Activated T-cell treated with anti-CD3 and anti-CD28 coated beads, Interleukin-2, amount 50 U/mL, for 1 hour (primary cell): Measurements from ENCODE around the gene CLIC6.

Source experiments
- DNase-seq: peaks from one replicate; pipeline ENCODE4 v3.0.0-alpha.2; 2020

CLIC6 gene

GRCh38 chr21:34668803-34669148 lies at the start of gene CLIC6:
CLIC6 (plus strand) TSS chr21:34668994; CDS start chr21:34669389, 395 bp downstream.
- DNase-seq = no peak

DNA sequence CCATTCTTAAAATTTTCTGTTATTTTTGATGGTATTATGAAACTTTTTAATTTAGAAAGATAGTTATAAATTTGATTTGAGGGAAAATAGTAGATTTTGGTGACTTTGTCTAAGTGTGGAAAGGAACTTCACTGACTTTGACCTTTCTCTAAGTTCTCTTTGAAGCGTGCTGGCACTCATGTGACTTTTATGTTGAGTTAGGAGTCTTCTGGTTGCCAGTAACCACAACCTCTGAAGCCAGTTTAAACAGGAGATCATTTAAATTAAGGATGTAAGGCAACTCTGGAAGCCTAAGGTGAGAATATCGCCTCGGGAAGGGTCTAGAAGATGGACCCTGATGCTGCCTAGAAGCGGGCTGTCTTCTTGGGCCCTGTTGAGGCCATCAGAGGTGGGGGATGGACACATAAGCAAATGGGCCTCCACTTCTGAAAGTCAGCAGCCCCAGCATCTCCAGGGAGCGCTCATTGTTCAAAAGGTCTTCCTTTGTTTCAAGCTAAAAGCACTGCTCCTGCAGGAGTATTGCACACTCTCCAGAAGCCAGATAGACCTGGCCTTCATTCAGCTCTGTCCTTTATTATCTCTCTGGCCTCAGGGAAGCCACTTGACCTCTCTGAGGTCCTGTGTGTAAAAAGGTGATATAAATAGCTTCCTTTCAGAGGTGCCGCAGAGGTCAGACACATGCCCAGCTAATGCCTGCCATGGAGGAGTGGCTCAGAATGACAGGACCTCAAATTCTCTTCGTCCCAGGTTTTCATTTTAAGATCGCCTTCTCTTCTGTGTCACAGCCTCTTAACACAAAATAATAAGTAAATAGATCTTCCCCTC lies 48.7 kb upstream of the CLIC6 start:
- DNase-seq = no peak

GRCh38 chr21:34621434-34622350 lies 47.1 kb upstream of the CLIC6 start:
- no peak for DNase-seq

DNA sequence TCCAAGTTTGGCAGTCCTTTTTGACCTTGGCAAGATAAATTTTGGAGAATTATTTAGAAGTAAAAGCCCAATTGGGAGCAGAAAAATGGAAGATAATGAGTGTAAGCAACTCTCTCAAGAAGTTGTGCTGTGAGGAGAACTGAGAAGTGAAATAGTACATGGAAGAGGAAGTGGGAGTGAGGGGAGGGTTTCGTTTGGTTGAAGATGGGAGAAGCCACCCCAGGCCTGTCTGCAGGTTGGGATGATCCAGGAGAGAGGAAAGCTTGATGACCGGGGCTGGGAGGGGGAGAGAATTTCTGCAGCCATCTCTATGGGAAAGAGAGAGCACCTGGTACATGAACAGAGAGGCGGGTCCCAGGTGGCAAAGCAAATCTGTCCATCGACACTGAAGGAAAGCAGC lies 45.3 kb upstream of the CLIC6 start:
- DNase-seq = no peak

DNA sequence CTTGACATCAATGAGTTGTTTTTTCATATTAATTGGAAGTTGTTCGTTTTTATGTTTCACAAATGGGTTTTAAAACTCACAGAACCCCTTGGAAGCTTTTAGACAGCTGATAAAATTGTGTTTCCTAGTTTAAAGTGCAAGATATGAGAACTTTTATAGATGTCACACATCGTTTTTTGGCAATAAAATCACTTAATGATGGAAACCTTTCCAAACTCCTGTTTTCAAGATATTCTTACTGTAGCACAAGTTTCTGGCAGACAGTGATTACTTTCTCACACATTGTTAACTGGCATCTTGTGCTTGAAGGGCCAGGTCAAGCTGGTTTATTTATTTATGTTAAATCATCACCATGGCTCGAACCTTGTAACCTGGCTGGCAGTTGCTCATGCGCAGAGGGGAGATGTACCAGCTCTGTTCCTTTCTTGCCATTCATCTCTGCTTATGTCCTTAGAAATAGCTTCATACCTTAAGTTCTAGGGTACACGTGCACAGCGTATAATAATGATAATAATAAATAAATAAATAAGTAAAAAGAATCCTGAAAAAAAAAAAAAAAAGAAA lies 43.7 kb upstream of the CLIC6 start:
- no peak for DNase-seq

DNA sequence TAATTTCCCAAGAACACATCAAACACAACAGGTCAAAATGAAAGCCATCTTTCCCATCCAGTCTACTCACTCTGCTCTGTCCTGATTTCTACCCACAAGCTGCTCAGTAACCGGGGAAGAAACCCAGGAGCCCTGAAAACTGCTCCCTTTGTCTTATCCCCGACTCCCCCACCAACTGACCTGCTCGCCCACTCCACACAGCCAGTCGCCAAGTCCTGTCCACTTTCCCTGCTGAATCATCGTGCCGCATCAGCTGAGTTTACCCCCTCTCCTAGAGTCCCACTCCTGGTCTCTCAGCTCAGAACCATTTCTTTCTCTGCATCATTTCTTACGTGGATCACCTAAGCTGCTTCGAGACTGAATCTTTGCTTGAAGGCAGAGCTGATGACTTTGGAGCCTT lies 42.7 kb upstream of the CLIC6 start:
- no peak for DNase-seq

DNA sequence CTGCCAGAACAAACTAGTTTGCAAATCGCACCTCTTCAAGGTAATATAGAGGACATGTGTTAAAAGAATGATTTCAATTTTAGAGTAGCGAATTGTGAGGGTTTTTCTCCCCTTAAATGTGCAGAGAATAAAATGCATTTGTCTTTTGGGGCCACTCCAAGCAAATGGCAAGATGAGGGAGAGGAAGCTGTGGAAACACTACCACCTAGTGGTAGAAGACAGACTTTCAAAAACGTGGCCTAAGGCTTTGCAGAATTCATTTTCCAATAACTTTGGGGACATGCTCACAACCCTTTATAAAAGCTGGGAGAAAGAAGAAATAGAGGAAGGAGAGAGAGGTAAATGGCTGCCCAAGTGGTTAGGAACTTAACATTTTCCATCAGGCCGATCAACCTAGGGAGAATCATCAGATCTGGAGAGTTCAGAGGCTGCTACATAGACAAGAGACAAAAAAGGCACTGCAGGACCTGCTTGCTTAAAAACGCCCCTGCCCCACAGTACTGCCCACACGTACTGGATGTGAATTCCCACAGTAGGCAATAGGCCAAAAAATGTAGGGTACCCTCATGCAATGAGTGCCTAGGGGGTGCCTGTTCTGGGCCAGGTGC lies 38.2 kb upstream of the CLIC6 start:
- DNase-seq = no peak

- DNase-seq = no peak
These were observed 36.3 kb upstream of the CLIC6 start for GRCh38 chr21:34632498-34632897.

GRCh38 chr21:34635307-34635706 lies 33.5 kb upstream of the CLIC6 start:
- DNase-seq = no peak

DNA sequence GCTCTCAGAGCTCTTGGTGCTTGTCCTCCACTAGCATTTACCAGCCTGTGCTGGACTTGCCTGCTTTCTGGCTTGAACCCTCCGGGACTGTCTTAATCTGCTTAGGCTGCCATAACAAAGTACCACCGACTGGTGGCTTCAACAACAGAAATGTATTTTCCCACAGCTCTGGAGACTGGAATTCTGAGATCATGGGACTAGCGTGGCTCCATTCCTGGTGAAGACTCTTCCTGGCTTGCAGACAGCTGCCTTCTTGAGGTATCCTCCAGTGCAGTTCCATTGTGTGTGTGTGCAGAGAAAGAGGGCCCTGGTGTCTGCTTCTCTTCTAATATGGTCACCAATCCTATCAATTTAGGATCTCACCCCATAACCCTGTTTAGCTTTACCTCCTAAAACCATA lies 31.8 kb upstream of the CLIC6 start:
- DNase-seq = no peak

DNA sequence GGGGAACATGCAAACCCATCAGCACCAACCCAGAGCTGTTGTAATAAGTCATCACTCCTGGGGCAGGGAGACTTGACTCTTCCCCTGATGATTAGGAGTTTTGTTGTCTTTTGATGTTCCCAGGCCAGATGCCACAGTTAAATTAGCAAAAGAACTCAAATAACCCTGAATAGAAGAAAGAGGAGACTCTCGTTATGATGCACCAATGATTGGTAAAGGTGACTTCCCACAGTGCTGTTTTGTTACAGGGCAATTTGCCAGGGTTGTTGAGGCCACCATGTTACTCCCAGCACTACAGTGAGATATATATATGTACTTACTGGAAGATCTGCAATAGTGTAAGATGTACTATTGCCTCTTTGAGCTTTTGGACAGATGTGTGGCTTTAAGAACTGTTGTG lies 29.5 kb upstream of the CLIC6 start:
- no peak for DNase-seq

- no peak for DNase-seq
These were observed 28.7 kb upstream of the CLIC6 start for GRCh38 chr21:34639882-34640788.

- DNase-seq = no peak
These were observed 27.9 kb upstream of the CLIC6 start for GRCh38 chr21:34640858-34641257.

DNA sequence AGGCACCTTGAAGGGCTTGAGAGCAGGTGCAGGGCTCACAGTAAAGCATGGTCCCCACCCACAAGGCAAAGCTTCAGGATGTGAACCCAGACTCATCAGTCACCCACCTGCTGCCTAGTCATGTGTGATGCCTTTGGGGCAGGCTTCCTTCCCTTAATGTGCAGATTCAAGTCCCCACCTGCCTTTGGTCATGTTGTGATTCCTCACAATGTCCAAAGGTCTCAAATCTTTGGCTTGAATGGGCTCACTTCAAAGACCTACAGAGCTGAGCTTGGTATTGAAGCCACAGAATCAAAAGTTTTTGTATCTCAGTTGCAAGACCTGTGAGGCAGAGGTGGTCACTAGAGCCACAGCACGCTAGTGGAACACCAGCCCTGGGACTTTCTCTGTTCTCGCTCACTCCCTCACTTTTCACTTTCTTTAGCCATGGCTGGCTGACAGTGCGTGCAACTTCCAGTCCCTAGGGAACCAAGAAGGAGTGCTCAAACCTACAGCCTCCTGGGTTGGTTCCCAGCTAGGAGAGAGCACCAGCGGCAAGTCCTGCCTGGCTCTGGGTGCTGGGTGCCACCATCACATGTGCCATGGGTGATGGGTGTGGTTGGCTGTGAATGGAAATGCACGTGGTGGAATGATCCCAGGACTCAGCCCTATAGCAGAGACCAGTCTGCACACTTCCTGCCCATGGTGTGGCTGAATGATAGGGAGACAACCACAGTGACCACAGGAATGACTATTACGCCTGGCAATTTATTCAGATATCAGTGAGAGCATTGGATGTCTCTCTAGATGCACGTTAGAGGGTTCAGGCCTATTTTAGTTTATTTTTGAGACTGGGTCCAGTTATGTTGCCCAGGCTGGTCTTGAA lies 26.4 kb upstream of the CLIC6 start:
- DNase-seq = no peak

DNA sequence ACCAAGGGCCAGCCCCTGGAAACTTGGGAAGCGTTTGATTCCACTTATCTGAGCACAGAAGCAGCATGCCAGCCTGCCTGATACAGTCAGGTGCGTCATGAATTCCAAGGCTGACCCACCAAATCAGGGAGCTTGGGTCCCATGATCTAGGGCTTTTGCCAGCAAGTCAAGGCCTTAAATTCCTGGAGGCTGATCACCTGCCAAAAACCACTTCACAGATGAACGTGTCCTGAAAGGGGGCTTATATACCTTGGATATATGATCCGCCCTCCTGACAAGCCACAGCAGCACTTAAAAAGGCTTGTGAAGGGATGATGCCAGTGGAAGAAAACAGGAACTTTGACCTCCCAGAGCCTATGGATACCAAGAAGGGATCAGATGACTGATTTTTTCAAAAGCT lies 24.0 kb upstream of the CLIC6 start:
- no peak for DNase-seq

DNA sequence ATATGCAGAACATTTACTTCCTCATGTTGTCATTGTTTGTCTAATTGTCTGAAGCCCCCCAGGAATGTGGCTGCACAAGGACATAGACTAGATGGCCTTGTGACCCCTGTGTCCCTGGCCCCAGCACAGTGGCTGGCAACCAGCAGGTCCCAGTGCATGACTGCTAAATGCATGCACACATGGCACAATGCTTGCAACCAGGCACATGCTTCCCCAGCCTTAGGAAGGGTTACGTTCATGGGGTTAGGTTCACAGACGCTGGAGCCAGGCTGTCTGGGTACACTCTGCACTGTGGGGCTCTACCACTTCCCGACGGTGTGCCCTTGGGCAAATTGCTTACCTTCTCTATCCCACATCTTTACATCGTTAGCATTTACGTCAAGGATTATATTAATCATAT lies 21.2 kb upstream of the CLIC6 start:
- DNase-seq = no peak

DNA sequence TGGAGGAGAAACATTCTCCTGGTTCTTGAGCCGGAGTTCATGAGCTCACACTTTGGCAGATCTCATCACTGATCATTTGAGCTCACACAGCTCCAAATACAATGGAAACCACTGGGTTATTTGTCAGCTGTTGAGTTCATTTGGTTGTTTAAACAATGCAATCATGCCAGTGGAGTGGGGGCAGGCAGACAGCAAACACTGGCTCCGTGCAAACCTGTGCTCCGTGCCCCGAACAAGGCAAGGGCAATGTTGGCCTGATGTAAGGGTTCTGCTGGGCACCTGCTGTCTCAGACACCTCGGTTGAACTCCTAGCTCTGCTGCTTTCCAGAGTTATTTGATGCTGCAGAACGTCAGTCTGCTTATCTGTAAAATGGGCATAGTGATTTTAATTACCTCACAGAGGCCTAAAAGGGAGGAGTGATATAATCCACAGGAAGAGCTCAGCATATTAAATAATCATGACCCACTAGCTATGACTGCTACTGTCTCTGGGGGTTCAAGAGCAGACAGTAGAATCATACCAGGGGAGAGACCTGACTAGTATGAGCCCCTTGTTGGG lies 20.0 kb upstream of the CLIC6 start:
- no peak for DNase-seq

DNA sequence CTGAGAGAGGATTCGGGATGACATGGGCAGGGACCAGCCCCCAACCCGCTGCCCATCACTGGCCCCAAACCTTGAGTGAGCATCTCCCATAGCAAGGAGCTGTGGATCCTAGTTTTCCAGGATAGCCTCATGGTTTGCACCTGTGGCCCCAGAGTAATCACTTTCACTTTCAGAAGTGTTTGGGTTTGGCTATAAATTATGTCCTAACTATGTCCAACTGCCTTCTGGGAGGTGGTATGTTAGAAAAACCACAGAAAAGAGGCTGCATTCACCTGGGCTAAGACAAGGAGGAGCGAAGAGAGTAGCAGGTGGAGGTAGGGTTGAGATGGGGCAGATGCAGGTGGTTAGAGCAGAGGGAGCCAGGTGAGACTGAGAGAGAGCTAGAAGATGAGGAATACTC lies 19.4 kb upstream of the CLIC6 start:
- DNase-seq = no peak

GRCh38 chr21:34650861-34651431 lies 17.8 kb upstream of the CLIC6 start:
- no peak for DNase-seq

DNA sequence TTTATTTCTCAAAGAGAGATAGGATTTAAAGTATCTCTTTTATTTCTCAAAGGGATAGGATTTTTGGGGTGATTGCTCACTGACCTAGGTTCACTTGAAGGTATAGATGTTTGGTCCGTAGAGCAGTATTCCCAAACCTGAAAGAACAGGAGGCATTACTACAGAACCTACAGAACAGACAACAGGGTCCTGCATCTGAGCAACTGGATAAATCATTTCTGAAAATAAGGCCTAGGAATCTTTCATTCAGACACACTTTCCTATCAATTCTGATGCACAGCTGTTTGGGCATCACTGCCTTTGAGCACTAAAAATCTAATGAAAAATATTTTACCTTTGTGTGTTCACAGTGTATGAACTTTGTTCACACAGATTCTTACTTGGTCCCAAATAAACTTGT lies 17.2 kb upstream of the CLIC6 start:
- no peak for DNase-seq

GRCh38 chr21:34653522-34653921 lies 15.3 kb upstream of the CLIC6 start:
- no peak for DNase-seq
